ENCODE data around the gene HTR3D. TPM values are rescaled to one million over a fixed set of nuclear protein-coding genes. Genes with fewer than 3 reads are reported as not detected.

HTR3D gene
- total and polyA plus RNA-seq, 9 of the 15 experiments (the other 6 are each of a cell fraction or from before 2014, with no cell fraction given): not detected

DNA sequence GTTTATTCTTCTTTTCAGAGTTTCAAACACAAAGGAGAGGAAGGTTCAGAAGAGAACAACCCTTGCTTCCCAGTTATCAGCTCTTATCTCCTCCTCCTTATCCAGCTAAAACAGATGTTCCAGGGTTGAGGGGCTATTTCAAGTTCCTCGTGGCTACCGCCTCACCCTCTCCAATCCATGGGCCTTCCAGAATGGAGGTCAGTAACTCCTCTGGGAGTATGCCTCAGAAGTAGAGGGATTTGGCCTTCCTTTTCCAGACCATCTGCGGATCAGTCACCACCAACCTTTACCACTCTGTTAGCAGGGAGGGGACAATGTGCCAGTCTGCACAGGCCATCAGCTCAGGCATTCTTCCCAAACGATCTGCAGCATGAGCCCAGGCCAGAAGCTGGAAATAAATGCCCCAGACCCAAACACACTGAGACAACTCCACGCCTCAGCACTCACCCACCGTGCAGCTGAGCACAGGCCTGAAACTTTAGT, 36.1 kb downstream of the HTR3D start (continued):
- TF ChIP-seq CXXC5 (CRISPR knock-in tag; IDR thresholded peaks at IDR 0.05) (peak; percentile 35), DIDO1 (tag; IDR thresholded peaks at IDR 0.05; ENCODE audit: low read depth) (no peak), TCF3 (CRISPR knock-in tag; IDR thresholded peaks at IDR 0.05) (peak; percentile 85), MTA2 (IDR thresholded peaks at IDR 0.05; ENCODE audit: low read depth) (peak; percentile 70), SMARCE1 (IDR thresholded peaks at IDR 0.05) (peak; percentile 90; the same call in 1 of the 2 replicates), EP300 (IDR thresholded peaks at IDR 0.05; ENCODE audit: low read length) (peak; percentile 77), CTBP1 (IDR thresholded peaks at IDR 0.05; ENCODE audit: borderline replicate concordance) (peak; percentile 28; the same call in 1 of the 2 replicates), PHB (CRISPR knock-in tag; IDR thresholded peaks at IDR 0.05) (no peak), ZEB2 (IDR thresholded peaks at IDR 0.05) (no peak), TCFL5 (CRISPR knock-in tag; conservative IDR thresholded peaks at IDR 0.05) (no peak), ERF (CRISPR knock-in tag; IDR thresholded peaks at IDR 0.05) (no peak), STAT5A (IDR thresholded peaks at IDR 0.05; ENCODE audit: borderline replicate concordance, low read length) (peak; percentile 25; the same call in 1 of the 2 replicates), ZFX (CRISPR knock-in tag; IDR thresholded peaks at IDR 0.05) (peak; percentile 64), POLR3G (IDR thresholded peaks at IDR 0.05; ENCODE audit: extremely low read depth, insufficient read length, insufficient replicate concordance) (no peak), HDAC2 (IDR thresholded peaks at IDR 0.05) (no peak), DMBX1 (CRISPR knock-in tag; IDR thresholded peaks at IDR 0.05; ENCODE audit: borderline replicate concordance) (0 out of 2 replicates have a peak, but pooled peaks have one; percentile 10), PYGO2 (tag; IDR thresholded peaks at IDR 0.05) (no peak), SAFB (IDR thresholded peaks at IDR 0.05; ENCODE audit: borderline replicate concordance, low read depth, low read length) (no peak), NR4A1 (CRISPR knock-in tag; IDR thresholded peaks at IDR 0.05) (no peak), NR4A1 (tag; IDR thresholded peaks at IDR 0.05) (peak; percentile 79)
- TF ChIP-seq, protein P1, sequence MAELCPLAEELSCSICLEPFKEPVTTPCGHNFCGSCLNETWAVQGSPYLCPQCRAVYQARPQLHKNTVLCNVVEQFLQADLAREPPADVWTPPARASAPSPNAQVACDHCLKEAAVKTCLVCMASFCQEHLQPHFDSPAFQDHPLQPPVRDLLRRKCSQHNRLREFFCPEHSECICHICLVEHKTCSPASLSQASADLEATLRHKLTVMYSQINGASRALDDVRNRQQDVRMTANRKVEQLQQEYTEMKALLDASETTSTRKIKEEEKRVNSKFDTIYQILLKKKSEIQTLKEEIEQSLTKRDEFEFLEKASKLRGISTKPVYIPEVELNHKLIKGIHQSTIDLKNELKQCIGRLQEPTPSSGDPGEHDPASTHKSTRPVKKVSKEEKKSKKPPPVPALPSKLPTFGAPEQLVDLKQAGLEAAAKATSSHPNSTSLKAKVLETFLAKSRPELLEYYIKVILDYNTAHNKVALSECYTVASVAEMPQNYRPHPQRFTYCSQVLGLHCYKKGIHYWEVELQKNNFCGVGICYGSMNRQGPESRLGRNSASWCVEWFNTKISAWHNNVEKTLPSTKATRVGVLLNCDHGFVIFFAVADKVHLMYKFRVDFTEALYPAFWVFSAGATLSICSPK (IDR thresholded peaks at IDR 0.05; ENCODE audit: borderline replicate concordance): no peak
- TF ChIP-seq, protein P2, sequence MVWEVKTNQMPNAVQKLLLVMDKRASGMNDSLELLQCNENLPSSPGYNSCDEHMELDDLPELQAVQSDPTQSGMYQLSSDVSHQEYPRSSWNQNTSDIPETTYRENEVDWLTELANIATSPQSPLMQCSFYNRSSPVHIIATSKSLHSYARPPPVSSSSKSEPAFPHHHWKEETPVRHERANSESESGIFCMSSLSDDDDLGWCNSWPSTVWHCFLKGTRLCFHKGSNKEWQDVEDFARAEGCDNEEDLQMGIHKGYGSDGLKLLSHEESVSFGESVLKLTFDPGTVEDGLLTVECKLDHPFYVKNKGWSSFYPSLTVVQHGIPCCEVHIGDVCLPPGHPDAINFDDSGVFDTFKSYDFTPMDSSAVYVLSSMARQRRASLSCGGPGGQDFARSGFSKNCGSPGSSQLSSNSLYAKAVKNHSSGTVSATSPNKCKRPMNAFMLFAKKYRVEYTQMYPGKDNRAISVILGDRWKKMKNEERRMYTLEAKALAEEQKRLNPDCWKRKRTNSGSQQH (CRISPR knock-in tag; IDR thresholded peaks at IDR 0.05): no peak
- TF ChIP-seq, protein P3, sequence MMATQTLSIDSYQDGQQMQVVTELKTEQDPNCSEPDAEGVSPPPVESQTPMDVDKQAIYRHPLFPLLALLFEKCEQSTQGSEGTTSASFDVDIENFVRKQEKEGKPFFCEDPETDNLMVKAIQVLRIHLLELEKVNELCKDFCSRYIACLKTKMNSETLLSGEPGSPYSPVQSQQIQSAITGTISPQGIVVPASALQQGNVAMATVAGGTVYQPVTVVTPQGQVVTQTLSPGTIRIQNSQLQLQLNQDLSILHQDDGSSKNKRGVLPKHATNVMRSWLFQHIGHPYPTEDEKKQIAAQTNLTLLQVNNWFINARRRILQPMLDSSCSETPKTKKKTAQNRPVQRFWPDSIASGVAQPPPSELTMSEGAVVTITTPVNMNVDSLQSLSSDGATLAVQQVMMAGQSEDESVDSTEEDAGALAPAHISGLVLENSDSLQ (IDR thresholded peaks at IDR 0.05): no peak
- TF ChIP-seq, protein P4, sequence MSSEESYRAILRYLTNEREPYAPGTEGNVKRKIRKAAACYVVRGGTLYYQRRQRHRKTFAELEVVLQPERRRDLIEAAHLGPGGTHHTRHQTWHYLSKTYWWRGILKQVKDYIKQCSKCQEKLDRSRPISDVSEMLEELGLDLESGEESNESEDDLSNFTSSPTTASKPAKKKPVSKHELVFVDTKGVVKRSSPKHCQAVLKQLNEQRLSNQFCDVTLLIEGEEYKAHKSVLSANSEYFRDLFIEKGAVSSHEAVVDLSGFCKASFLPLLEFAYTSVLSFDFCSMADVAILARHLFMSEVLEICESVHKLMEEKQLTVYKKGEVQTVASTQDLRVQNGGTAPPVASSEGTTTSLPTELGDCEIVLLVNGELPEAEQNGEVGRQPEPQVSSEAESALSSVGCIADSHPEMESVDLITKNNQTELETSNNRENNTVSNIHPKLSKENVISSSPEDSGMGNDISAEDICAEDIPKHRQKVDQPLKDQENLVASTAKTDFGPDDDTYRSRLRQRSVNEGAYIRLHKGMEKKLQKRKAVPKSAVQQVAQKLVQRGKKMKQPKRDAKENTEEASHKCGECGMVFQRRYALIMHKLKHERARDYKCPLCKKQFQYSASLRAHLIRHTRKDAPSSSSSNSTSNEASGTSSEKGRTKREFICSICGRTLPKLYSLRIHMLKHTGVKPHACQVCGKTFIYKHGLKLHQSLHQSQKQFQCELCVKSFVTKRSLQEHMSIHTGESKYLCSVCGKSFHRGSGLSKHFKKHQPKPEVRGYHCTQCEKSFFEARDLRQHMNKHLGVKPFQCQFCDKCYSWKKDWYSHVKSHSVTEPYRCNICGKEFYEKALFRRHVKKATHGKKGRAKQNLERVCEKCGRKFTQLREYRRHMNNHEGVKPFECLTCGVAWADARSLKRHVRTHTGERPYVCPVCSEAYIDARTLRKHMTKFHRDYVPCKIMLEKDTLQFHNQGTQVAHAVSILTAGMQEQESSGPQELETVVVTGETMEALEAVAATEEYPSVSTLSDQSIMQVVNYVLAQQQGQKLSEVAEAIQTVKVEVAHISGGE (CRISPR knock-in tag; IDR thresholded peaks at IDR 0.05): peak in 1 of 3 experiments; percentile 54; a peak in 2 of 6 replicates
